ENCODE data around the gene NABP1. TPM values are rescaled to one million over a fixed set of nuclear protein-coding genes. Genes with fewer than 3 reads are reported as not detected.

NABP1 gene
- total RNA-seq, 2 experiments from 2014 or later: 16.7 to 42.5 TPM

DNA sequence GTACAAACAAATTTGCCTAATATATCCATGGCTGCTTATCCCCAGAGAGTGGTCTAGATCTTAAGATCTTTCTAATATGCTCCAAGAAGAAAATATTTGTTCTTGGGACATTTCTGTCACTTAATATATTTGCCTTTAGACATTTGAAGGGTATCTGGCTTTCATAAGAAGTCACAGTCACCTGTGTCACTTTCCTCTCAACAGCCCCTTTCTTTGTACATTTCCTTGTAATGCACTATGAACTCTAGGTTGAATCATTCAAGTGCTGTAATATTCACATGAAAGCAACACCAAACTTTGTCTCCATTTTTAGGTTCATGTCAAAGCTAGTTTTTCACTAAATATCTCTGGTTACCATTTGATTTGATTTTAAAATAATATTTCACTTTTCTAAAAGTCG is 41.4 kb upstream of the NABP1 start:
- ChIA-PET CTCF (ENCODE audit: unreplicated experiment) (no interaction called here), POLR2A (interaction anchor here (1.5 to 2.5 kb wide), 2 partner anchors 12 to 17 kb away, joined by 5 to 9 read pairs; no protein-coding TSS in a partner anchor)
- BruUV-seq (replicated peaks): no TSS peak
- no peaks in the 10 kb centered on the region for H3K9me3 ChIP-seq (ENCODE audit: low read length)
- no peak for DNase-seq (ENCODE audit: low spot score)
- H3K4me1 ChIP-seq (ENCODE audit: insufficient read depth, low read length, poor library complexity, severe bottlenecking): no peaks in the 10 kb centered on the region
- H3K9me2 ChIP-seq (ENCODE audit: insufficient read depth, low read length): no peaks in the 10 kb centered on the region
- no peak overlapping the region for H3K4me3 ChIP-seq (ENCODE audit: low read depth, low read length, poor library complexity, severe bottlenecking)
- no peaks in the 10 kb centered on the region for H3K79me2 ChIP-seq (ENCODE audit: insufficient read depth, low read depth, low read length)
- no peak overlapping the region for H3K4me2 ChIP-seq (ENCODE audit: low read length)
- no peak overlapping the region for H3K27ac ChIP-seq (ENCODE audit: low read depth, low read length, poor library complexity, severe bottlenecking)
- no peaks in the 10 kb centered on the region for H4K20me1 ChIP-seq (ENCODE audit: insufficient read depth, low read length)
- H2AFZ ChIP-seq (ENCODE audit: low read length): no peak overlapping the region
- H3K36me3 ChIP-seq (ENCODE audit: insufficient read depth, low read length): no peaks in the 10 kb centered on the region
- intact Hi-C loops (cut with micrococcal nuclease; ENCODE audit: unreplicated experiment): no loop called here
- TF ChIP-seq EZH2phosphoT487 (IDR thresholded peaks at IDR 0.05; ENCODE audit: borderline replicate concordance, low read depth, low read length): no peak
- TF ChIP-seq, protein P1, sequence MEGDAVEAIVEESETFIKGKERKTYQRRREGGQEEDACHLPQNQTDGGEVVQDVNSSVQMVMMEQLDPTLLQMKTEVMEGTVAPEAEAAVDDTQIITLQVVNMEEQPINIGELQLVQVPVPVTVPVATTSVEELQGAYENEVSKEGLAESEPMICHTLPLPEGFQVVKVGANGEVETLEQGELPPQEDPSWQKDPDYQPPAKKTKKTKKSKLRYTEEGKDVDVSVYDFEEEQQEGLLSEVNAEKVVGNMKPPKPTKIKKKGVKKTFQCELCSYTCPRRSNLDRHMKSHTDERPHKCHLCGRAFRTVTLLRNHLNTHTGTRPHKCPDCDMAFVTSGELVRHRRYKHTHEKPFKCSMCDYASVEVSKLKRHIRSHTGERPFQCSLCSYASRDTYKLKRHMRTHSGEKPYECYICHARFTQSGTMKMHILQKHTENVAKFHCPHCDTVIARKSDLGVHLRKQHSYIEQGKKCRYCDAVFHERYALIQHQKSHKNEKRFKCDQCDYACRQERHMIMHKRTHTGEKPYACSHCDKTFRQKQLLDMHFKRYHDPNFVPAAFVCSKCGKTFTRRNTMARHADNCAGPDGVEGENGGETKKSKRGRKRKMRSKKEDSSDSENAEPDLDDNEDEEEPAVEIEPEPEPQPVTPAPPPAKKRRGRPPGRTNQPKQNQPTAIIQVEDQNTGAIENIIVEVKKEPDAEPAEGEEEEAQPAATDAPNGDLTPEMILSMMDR (conservative IDR thresholded peaks at IDR 0.05; ENCODE audit: low read length): no peak

DNA sequence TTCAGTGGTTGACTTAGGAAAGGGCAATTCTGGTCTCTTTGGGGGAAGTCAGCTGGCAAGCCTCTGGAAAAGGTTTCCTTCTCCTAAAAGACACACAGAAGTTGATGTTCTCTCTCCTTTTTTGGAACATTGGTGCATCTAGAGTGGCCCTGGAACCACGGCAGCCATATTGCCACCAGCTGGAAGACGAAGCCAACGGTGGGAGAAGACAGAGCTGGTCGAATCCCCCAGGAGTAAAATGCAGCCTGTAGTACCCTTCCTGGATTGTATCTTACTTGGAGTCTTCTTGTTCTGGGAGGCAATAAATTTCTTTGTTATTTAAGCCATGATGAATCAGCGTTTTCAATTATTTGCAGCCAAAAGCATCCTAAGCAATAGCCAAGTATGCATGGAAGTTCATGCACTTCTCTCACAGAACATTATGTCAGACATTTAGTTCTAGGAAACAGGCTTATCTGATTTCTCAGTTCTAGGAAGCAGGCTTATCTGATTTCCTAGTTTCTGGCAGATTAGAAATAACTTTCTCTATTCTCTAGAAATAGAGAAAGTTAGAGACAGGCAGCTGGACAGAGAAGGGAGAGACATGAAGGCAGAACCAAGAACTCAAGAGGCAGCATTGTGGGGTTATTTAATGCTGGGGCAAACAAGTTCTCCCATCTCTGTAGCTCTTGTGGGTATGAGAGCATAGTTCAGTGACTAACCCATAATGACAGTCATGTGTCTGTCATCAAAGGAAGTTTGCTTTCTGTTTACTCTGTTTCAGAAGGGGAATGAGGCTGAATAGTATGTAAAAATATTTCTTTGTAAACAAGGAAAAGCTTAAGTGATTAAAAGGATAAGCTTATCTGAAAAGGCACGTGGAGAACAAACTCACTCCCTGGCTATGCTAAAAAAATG is 40.5 kb upstream of the NABP1 start:
- CTCF ChIA-PET (ENCODE audit: unreplicated experiment): no interaction called here
- no peak overlapping the region for H2AFZ ChIP-seq (ENCODE audit: low read length)

More for the DNA sequence above, 40.5 kb upstream of the NABP1 start:
- no peaks in the 10 kb centered on the region for H4K20me1 ChIP-seq (ENCODE audit: insufficient read depth, low read length)
- H3K9me3 ChIP-seq (ENCODE audit: low read length): no peaks in the 10 kb centered on the region
- no TSS peak for BruUV-seq (replicated peaks)
- H3K79me2 ChIP-seq (ENCODE audit: insufficient read depth, low read depth, low read length): no peaks in the 10 kb centered on the region
- intact Hi-C loops (cut with micrococcal nuclease; ENCODE audit: unreplicated experiment): no loop called here
- no peaks in the 10 kb centered on the region for H3K9me2 ChIP-seq (ENCODE audit: insufficient read depth, low read length)
- no peak overlapping the region for H3K27ac ChIP-seq (ENCODE audit: low read depth, low read length, poor library complexity, severe bottlenecking)
- TF ChIP-seq EZH2phosphoT487 (IDR thresholded peaks at IDR 0.05; ENCODE audit: borderline replicate concordance, low read depth, low read length): no peak
- TF ChIP-seq, protein P1 (conservative IDR thresholded peaks at IDR 0.05; ENCODE audit: low read length): no peak
- POLR2A ChIA-PET: interaction anchor here (0.7 to 2.5 kb wide), 6 partner anchors 9 to 234 kb away, joined by 3 to 15 read pairs (median 4); no protein-coding TSS in a partner anchor
- H3K4me2 ChIP-seq (ENCODE audit: low read length): no peak overlapping the region
- no peak for DNase-seq (ENCODE audit: low spot score)
- H3K4me1 ChIP-seq (ENCODE audit: insufficient read depth, low read length, poor library complexity, severe bottlenecking): no peaks in the 10 kb centered on the region
- no peaks in the 10 kb centered on the region for H3K36me3 ChIP-seq (ENCODE audit: insufficient read depth, low read length)
- no peak overlapping the region for H3K4me3 ChIP-seq (ENCODE audit: low read depth, low read length, poor library complexity, severe bottlenecking)
